Liver (tissue), 9 donors: ENCODE data around the gene GAN. TPM values are rescaled to one million over a fixed set of nuclear protein-coding genes. Genes with fewer than 3 reads are reported as not detected.

ENCODE experiments used
- DNase-seq: peaks from one replicate; pipeline ENCODE4 v3.0.0-alpha.2; 2017; ENCODE audit warnings: low spot score
- H3K27ac ChIP-seq, 2 donors: one replicate each; pipeline ENCODE4 v1.7.0; 2013; ENCODE audit warnings: inconsistent platforms in 2 of 2, low read length in 2 of 2, control low read depth in 1 of 2, low read depth in 1 of 2, mild to moderate bottlenecking in 1 of 2
- H3K27me3 ChIP-seq, 4 donors: one replicate each; pipeline versions ENCODE4 v1.6.1 to v1.7.0; 2013; ENCODE audit warnings: low read length in 3 of 4, inconsistent platforms in 1 of 4, mild to moderate bottlenecking in 1 of 4, moderate library complexity in 1 of 4; ENCODE audit not compliant: control insufficient read depth in 4 of 4, insufficient read depth in 4 of 4
- H3K36me3 ChIP-seq, 4 donors: one replicate each; pipeline versions ENCODE4 v1.6.1 to v1.7.0; 2013; ENCODE audit warnings: low read length in 3 of 4, mild to moderate bottlenecking in 3 of 4, low read depth in 1 of 4, moderate library complexity in 1 of 4; ENCODE audit not compliant: control insufficient read depth in 4 of 4, insufficient read depth in 3 of 4
- H3K4me1 ChIP-seq, 4 donors: one replicate each; pipeline versions ENCODE4 v1.6.1 to v1.7.0; 2013; ENCODE audit warnings: low read length in 3 of 4, mild to moderate bottlenecking in 3 of 4, moderate library complexity in 1 of 4; ENCODE audit not compliant: control insufficient read depth in 4 of 4, insufficient read depth in 4 of 4
- H3K4me3 ChIP-seq, 3 donors: one replicate each; pipeline versions ENCODE4 v1.6.1 to v1.7.0; 2013; ENCODE audit warnings: low read length in 3 of 3, control low read depth in 1 of 3, low read depth in 1 of 3, mild to moderate bottlenecking in 1 of 3
- H3K9ac ChIP-seq, 2 donors: one replicate each; pipeline ENCODE4 v1.7.0; 2013; ENCODE audit warnings: low read length in 2 of 2, mild to moderate bottlenecking in 2 of 2, moderate library complexity in 2 of 2, control low read depth in 1 of 2, low read depth in 1 of 2
- H3K9me3 ChIP-seq, 4 donors: one replicate each; pipeline versions ENCODE4 v1.6.1 to v1.7.0; 2013; ENCODE audit warnings: low read length in 3 of 4; ENCODE audit not compliant: control insufficient read depth in 4 of 4
- EGR1 ChIP-seq, 2 donors: IDR thresholded peaks; 2 replicates each; pipeline ENCODE4 v1.6.1; 2016 to 2018; ENCODE audit warnings: antibody characterized with exemption in 2 of 2, low read depth in 2 of 2
- FOXA1 ChIP-seq: IDR thresholded peaks from 2 replicates; pipeline ENCODE4 v1.6.1; 2016; ENCODE audit warnings: antibody characterized with exemption
- FOXA2 ChIP-seq: IDR thresholded peaks from 2 replicates; pipeline ENCODE4 v1.6.1; 2016; ENCODE audit warnings: antibody characterized with exemption
- GABPA ChIP-seq, 2 donors: IDR thresholded peaks in 1 of 2; conservative IDR thresholded peaks in 1 of 2; 2 replicates each; pipeline ENCODE4 v1.6.1; 2016; ENCODE audit warnings: antibody characterized with exemption in 2 of 2, mild to moderate bottlenecking in 1 of 2, moderate library complexity in 1 of 2
- HNF4A ChIP-seq, 2 donors: conservative IDR thresholded peaks; 2 replicates each; pipeline ENCODE4 v1.6.1; 2016; ENCODE audit warnings: antibody characterized with exemption in 2 of 2, mild to moderate bottlenecking in 2 of 2
- HNF4G ChIP-seq: IDR thresholded peaks from 2 replicates; pipeline ENCODE4 v1.6.1; 2016; ENCODE audit warnings: antibody characterized with exemption
- JUND ChIP-seq, 2 donors: IDR thresholded peaks; 2 replicates each; pipeline ENCODE4 v1.6.1; 2016; ENCODE audit warnings: antibody characterized with exemption in 2 of 2
- NR2F2 ChIP-seq: IDR thresholded peaks from 2 replicates; pipeline ENCODE4 v1.6.1; 2016; ENCODE audit warnings: antibody characterized with exemption
- RAD21 ChIP-seq, 2 donors: IDR thresholded peaks; 2 replicates each; pipeline ENCODE4 v1.6.1; 2016; ENCODE audit warnings: antibody characterized with exemption in 2 of 2, mild to moderate bottlenecking in 2 of 2
- RXRA ChIP-seq, 2 donors: IDR thresholded peaks; 2 replicates each; pipeline ENCODE4 v1.6.1; 2017 to 2018; ENCODE audit warnings: antibody characterized with exemption in 2 of 2, mild to moderate bottlenecking in 1 of 2
- SP1 ChIP-seq: IDR thresholded peaks from 2 replicates; pipeline ENCODE4 v1.6.1; 2018; ENCODE audit warnings: antibody characterized with exemption, mild to moderate bottlenecking
- TAF1 ChIP-seq: conservative IDR thresholded peaks from 2 replicates; pipeline ENCODE4 v1.6.1; 2016; ENCODE audit warnings: antibody characterized with exemption, mild to moderate bottlenecking
- YY1 ChIP-seq: IDR thresholded peaks from 2 replicates; pipeline ENCODE4 v1.6.1; 2016; ENCODE audit warnings: antibody characterized with exemption, mild to moderate bottlenecking
- WGBS: extraction: QIAGEN DNeasy Blood & Tissue Kit; methylation state at CpG from one replicate; pipeline ENCODE4 v1.1.7; 2013; 5-methylcytosine and 5-hydroxymethylcytosine counted together
- polyA plus RNA-seq, 2 donors: library from polyadenylated mRNA; stranded (reverse) in 1 of 2; unstranded in 1 of 2; fragments of 200-250 nt in 1 of 2; fragments of >200 nt in 1 of 2; fragmentation: Nextera tagmentation in 1 of 2; extraction: Ambion mirVana in 1 of 2; gene quantifications; one replicate each; pipeline versions ENCODE4 v1.2.1 to v1.2.3, GENCODE V29; 2013 to 2015
- total RNA-seq, 2 donors: library from RNA; depleted of rRNA; stranded (reverse); fragments of >200 nt; gene quantifications; one replicate each; pipeline ENCODE4 v1.2.3, GENCODE V29; 2014
- TF ChIP-seq, protein P1 (sequence below): IDR thresholded peaks from 2 replicates; pipeline ENCODE4 v1.6.1; 2016; ENCODE audit warnings: antibody characterized with exemption
- TF ChIP-seq, protein P2 (sequence below): IDR thresholded peaks from 2 replicates; pipeline ENCODE4 v1.6.1; 2016; ENCODE audit warnings: antibody characterized with exemption
- TF ChIP-seq, protein P3 (sequence below): IDR thresholded peaks from 2 replicates; pipeline ENCODE4 v1.6.1; 2016; ENCODE audit warnings: antibody characterized with exemption
- TF ChIP-seq, protein P4 (sequence below): fragments of 150-350 bp; IDR thresholded peaks from 2 replicates; pipeline ENCODE4 v1.5.1; 2017; ENCODE audit warnings: improper control_type of control experiment, low read depth, low read length; ENCODE audit not compliant: missing input control
- TF ChIP-seq, protein P5 (sequence below): IDR thresholded peaks from 2 replicates; pipeline ENCODE4 v1.6.1; 2016; ENCODE audit warnings: antibody characterized with exemption, mild to moderate bottlenecking
- donor health status: healthy.
- donor health status: healthy.
- donor health status: healthy.
- donor health status: healthy.
- donor health status: healthy.

GAN gene, protein sequence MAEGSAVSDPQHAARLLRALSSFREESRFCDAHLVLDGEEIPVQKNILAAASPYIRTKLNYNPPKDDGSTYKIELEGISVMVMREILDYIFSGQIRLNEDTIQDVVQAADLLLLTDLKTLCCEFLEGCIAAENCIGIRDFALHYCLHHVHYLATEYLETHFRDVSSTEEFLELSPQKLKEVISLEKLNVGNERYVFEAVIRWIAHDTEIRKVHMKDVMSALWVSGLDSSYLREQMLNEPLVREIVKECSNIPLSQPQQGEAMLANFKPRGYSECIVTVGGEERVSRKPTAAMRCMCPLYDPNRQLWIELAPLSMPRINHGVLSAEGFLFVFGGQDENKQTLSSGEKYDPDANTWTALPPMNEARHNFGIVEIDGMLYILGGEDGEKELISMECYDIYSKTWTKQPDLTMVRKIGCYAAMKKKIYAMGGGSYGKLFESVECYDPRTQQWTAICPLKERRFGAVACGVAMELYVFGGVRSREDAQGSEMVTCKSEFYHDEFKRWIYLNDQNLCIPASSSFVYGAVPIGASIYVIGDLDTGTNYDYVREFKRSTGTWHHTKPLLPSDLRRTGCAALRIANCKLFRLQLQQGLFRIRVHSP
- total RNA-seq: 1 to 10 TPM; 2.3 to 5.5 TPM
- under 1 TPM; 0.33 to 0.61 TPM for polyA plus RNA-seq

DNA sequence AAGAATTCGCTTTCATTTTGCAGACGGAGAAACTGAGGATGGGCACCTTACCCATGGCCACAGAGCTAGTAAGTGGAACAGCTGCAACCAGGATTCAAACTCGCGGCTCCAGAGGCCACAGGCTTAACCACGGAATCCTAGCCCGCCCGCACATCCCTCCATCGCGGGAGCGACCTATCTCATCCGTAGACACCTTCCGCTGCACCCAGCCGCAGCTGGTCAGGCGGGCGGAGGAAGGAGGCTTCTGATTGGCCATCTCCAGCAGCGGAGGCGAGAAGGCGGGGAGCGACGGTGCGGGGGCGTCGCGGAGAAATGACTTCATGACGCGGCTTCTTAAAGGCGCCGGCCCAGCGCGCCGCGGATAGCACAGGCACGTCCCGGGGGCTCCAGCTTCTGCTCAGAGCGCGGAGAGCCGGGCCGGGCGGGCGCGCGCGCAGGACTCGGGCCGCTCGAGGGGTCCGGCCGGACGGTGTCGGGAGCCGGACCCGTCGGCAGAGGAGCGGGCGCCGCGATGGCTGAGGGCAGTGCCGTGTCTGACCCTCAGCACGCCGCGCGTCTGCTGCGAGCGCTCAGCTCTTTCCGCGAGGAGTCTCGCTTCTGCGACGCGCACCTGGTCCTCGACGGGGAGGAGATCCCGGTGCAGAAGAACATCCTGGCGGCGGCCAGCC is at the start of gene GAN:
TSS of gene GAN (plus strand) at position 360 of the 668 bp plus-strand sequence. CDS start at position 512, 152 bp downstream.
- Histone ChIP-seq H3K27ac (peak within 1 kb of the TSS; percentile 87 to 89), H3K27me3 (no peaks in the 10 kb centered on the region), H3K36me3 (no peaks in the 10 kb centered on the region), H3K9ac (peak within 1 kb of the TSS; percentile 71 to 72), H3K4me3 (peak within 1 kb of the TSS; percentile 66 to 95 (median 92)), H3K4me1 (peaks cover 2 to 19% (median 17%) of the 10 kb centered on the region in 4 donors), H3K9me3 (no peaks in the 10 kb centered on the region)
- under 1% methylated on average over 75 of the region's 75 CpGs for WGBS
- peak; percentile 92 for DNase-seq
- TF ChIP-seq, protein P1, sequence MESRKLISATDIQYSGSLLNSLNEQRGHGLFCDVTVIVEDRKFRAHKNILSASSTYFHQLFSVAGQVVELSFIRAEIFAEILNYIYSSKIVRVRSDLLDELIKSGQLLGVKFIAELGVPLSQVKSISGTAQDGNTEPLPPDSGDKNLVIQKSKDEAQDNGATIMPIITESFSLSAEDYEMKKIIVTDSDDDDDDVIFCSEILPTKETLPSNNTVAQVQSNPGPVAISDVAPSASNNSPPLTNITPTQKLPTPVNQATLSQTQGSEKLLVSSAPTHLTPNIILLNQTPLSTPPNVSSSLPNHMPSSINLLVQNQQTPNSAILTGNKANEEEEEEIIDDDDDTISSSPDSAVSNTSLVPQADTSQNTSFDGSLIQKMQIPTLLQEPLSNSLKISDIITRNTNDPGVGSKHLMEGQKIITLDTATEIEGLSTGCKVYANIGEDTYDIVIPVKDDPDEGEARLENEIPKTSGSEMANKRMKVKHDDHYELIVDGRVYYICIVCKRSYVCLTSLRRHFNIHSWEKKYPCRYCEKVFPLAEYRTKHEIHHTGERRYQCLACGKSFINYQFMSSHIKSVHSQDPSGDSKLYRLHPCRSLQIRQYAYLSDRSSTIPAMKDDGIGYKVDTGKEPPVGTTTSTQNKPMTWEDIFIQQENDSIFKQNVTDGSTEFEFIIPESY: peak; percentile 57
- TF ChIP-seq, protein P2, sequence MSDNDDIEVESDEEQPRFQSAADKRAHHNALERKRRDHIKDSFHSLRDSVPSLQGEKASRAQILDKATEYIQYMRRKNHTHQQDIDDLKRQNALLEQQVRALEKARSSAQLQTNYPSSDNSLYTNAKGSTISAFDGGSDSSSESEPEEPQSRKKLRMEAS: peak; percentile 60
- TF ChIP-seq, protein P3, sequence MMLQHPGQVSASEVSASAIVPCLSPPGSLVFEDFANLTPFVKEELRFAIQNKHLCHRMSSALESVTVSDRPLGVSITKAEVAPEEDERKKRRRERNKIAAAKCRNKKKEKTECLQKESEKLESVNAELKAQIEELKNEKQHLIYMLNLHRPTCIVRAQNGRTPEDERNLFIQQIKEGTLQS: no peak
- TF ChIP-seq RAD21 (IDR thresholded peaks at IDR 0.05) (peak; percentile 34 to 39), JUND (IDR thresholded peaks at IDR 0.05) (no peak), NR2F2 (no peak), EGR1 (IDR thresholded peaks at IDR 0.05; ENCODE audit: low read depth in 2 of 2) (peak; percentile 96 to 99), SP1 (peak; percentile 84), FOXA1 (no peak), GABPA (IDR thresholded peaks at IDR 0.05 in 1 of 2, conservative IDR thresholded peaks at IDR 0.05 in 1 of 2) (peak in 1 of 2 donors; percentile 84), YY1 (peak; percentile 87), TAF1 (peak; percentile 42), HNF4A (conservative IDR thresholded peaks at IDR 0.05) (peak in 1 of 2 donors; percentile 22), RXRA (IDR thresholded peaks at IDR 0.05) (peak; percentile 13 to 32), HNF4G (no peak), FOXA2 (no peak)
- TF ChIP-seq, protein P4, sequence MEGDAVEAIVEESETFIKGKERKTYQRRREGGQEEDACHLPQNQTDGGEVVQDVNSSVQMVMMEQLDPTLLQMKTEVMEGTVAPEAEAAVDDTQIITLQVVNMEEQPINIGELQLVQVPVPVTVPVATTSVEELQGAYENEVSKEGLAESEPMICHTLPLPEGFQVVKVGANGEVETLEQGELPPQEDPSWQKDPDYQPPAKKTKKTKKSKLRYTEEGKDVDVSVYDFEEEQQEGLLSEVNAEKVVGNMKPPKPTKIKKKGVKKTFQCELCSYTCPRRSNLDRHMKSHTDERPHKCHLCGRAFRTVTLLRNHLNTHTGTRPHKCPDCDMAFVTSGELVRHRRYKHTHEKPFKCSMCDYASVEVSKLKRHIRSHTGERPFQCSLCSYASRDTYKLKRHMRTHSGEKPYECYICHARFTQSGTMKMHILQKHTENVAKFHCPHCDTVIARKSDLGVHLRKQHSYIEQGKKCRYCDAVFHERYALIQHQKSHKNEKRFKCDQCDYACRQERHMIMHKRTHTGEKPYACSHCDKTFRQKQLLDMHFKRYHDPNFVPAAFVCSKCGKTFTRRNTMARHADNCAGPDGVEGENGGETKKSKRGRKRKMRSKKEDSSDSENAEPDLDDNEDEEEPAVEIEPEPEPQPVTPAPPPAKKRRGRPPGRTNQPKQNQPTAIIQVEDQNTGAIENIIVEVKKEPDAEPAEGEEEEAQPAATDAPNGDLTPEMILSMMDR: no peak
- TF ChIP-seq, protein P5, sequence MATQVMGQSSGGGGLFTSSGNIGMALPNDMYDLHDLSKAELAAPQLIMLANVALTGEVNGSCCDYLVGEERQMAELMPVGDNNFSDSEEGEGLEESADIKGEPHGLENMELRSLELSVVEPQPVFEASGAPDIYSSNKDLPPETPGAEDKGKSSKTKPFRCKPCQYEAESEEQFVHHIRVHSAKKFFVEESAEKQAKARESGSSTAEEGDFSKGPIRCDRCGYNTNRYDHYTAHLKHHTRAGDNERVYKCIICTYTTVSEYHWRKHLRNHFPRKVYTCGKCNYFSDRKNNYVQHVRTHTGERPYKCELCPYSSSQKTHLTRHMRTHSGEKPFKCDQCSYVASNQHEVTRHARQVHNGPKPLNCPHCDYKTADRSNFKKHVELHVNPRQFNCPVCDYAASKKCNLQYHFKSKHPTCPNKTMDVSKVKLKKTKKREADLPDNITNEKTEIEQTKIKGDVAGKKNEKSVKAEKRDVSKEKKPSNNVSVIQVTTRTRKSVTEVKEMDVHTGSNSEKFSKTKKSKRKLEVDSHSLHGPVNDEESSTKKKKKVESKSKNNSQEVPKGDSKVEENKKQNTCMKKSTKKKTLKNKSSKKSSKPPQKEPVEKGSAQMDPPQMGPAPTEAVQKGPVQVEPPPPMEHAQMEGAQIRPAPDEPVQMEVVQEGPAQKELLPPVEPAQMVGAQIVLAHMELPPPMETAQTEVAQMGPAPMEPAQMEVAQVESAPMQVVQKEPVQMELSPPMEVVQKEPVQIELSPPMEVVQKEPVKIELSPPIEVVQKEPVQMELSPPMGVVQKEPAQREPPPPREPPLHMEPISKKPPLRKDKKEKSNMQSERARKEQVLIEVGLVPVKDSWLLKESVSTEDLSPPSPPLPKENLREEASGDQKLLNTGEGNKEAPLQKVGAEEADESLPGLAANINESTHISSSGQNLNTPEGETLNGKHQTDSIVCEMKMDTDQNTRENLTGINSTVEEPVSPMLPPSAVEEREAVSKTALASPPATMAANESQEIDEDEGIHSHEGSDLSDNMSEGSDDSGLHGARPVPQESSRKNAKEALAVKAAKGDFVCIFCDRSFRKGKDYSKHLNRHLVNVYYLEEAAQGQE: peak; percentile 52
